Neural cell (in vitro differentiated cells): ENCODE results near the gene PLK2.

ENCODE experiments used
- EP300 ChIP-seq: fragments of 450-650 bp; conservative IDR thresholded peaks from 2 replicates; pipeline ENCODE4 v1.6.1; 2014; ENCODE audit warnings: antibody characterized with exemption, mild to moderate bottlenecking, moderate library complexity; ENCODE audit not compliant: poor library complexity, severe bottlenecking
- EZH2 ChIP-seq: fragments of 200-600, 300-800 bp; shearing (Covaris generic), sonication (generic); IDR thresholded peaks from 2 replicates; pipeline ENCODE4 v1.6.1; 2014; ENCODE audit warnings: antibody characterized with exemption, low read length, borderline replicate concordance, mild to moderate bottlenecking; ENCODE audit not compliant: insufficient read depth, poor library complexity, severe bottlenecking
- MXI1 ChIP-seq: fragments of 450-650 bp; conservative IDR thresholded peaks from 2 replicates; pipeline ENCODE4 v1.6.1; 2014; ENCODE audit warnings: antibody characterized with exemption, mild to moderate bottlenecking; ENCODE audit not compliant: poor library complexity, severe bottlenecking
- POLR2AphosphoS5 ChIP-seq: IDR thresholded peaks from 2 replicates; pipeline ENCODE4 v1.6.1; 2012
- RAD21 ChIP-seq: fragments of 450-650 bp; conservative IDR thresholded peaks from 2 replicates; pipeline ENCODE4 v1.6.1; 2014; ENCODE audit warnings: antibody characterized with exemption, mild to moderate bottlenecking, moderate library complexity
- SMC3 ChIP-seq: fragments of 450-650 bp; conservative IDR thresholded peaks from 2 replicates; pipeline ENCODE4 v1.6.1; 2014; ENCODE audit warnings: antibody characterized with exemption, mild to moderate bottlenecking, moderate library complexity; ENCODE audit not compliant: poor library complexity
- TF ChIP-seq, protein P1 (sequence below): fragments of 450-650 bp; IDR thresholded peaks from 2 replicates; pipeline ENCODE4 v1.5.1; 2014; ENCODE audit warnings: antibody characterized with exemption, mild to moderate bottlenecking, moderate library complexity; ENCODE audit not compliant: poor library complexity, severe bottlenecking
- TF ChIP-seq, protein P2 (sequence below): IDR thresholded peaks from 2 replicates; pipeline ENCODE4 v1.6.1; 2012; ENCODE audit warnings: borderline replicate concordance

GRCh38 chr5:58493141-58493540, 33.3 kb upstream of the PLK2 start:
- no peak for TF ChIP-seq EP300
- TF ChIP-seq, protein P1, sequence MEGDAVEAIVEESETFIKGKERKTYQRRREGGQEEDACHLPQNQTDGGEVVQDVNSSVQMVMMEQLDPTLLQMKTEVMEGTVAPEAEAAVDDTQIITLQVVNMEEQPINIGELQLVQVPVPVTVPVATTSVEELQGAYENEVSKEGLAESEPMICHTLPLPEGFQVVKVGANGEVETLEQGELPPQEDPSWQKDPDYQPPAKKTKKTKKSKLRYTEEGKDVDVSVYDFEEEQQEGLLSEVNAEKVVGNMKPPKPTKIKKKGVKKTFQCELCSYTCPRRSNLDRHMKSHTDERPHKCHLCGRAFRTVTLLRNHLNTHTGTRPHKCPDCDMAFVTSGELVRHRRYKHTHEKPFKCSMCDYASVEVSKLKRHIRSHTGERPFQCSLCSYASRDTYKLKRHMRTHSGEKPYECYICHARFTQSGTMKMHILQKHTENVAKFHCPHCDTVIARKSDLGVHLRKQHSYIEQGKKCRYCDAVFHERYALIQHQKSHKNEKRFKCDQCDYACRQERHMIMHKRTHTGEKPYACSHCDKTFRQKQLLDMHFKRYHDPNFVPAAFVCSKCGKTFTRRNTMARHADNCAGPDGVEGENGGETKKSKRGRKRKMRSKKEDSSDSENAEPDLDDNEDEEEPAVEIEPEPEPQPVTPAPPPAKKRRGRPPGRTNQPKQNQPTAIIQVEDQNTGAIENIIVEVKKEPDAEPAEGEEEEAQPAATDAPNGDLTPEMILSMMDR = no peak
- no peak for TF ChIP-seq POLR2AphosphoS5
- no peak for TF ChIP-seq EZH2
- TF ChIP-seq RAD21 = no peak
- TF ChIP-seq SMC3 = no peak
- TF ChIP-seq, protein P2, sequence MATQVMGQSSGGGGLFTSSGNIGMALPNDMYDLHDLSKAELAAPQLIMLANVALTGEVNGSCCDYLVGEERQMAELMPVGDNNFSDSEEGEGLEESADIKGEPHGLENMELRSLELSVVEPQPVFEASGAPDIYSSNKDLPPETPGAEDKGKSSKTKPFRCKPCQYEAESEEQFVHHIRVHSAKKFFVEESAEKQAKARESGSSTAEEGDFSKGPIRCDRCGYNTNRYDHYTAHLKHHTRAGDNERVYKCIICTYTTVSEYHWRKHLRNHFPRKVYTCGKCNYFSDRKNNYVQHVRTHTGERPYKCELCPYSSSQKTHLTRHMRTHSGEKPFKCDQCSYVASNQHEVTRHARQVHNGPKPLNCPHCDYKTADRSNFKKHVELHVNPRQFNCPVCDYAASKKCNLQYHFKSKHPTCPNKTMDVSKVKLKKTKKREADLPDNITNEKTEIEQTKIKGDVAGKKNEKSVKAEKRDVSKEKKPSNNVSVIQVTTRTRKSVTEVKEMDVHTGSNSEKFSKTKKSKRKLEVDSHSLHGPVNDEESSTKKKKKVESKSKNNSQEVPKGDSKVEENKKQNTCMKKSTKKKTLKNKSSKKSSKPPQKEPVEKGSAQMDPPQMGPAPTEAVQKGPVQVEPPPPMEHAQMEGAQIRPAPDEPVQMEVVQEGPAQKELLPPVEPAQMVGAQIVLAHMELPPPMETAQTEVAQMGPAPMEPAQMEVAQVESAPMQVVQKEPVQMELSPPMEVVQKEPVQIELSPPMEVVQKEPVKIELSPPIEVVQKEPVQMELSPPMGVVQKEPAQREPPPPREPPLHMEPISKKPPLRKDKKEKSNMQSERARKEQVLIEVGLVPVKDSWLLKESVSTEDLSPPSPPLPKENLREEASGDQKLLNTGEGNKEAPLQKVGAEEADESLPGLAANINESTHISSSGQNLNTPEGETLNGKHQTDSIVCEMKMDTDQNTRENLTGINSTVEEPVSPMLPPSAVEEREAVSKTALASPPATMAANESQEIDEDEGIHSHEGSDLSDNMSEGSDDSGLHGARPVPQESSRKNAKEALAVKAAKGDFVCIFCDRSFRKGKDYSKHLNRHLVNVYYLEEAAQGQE = no peak
- no peak for TF ChIP-seq MXI1
